ENCODE measurements around the gene AGBL5.

DNA sequence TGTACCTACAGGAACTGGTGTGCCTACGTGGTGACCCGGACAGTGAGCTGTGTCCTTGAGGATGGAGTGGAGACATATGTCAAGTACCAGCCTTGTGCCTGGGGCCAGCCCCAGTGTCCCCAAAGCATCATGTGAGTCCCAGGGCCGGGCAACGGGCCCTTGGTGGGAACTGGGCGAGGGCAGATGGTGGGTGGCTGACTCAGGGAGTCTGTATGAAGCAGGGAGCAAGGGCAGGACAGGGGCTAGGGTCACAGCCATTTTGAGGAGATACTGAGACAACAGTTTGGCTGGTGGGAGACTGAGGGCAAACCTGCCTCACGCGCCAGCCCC is 28.6 kb downstream of the AGBL5 start:
- TF ChIP-seq, protein P1, sequence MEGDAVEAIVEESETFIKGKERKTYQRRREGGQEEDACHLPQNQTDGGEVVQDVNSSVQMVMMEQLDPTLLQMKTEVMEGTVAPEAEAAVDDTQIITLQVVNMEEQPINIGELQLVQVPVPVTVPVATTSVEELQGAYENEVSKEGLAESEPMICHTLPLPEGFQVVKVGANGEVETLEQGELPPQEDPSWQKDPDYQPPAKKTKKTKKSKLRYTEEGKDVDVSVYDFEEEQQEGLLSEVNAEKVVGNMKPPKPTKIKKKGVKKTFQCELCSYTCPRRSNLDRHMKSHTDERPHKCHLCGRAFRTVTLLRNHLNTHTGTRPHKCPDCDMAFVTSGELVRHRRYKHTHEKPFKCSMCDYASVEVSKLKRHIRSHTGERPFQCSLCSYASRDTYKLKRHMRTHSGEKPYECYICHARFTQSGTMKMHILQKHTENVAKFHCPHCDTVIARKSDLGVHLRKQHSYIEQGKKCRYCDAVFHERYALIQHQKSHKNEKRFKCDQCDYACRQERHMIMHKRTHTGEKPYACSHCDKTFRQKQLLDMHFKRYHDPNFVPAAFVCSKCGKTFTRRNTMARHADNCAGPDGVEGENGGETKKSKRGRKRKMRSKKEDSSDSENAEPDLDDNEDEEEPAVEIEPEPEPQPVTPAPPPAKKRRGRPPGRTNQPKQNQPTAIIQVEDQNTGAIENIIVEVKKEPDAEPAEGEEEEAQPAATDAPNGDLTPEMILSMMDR (IDR thresholded peaks at IDR 0.05), result no peak
- TF ChIP-seq EZH2 (IDR thresholded peaks at IDR 0.05; ENCODE audit: borderline replicate concordance, insufficient read depth, low read depth, low read length, poor library complexity, severe bottlenecking), result no peak
